HK-2 (cell line): ENCODE measurements around the gene USP17L29.
"Not testable (repeated sequence)": the region's sequence is repeated elsewhere in the genome, so short reads cannot be mapped to it uniquely, and the experiment has no call there.

Source experiments
- DNase-seq: peaks from one replicate; pipeline ENCODE4 v3.0.0-alpha.2; 2018; ENCODE audit not compliant: unreplicated experiment

Gene USP17L29, protein sequence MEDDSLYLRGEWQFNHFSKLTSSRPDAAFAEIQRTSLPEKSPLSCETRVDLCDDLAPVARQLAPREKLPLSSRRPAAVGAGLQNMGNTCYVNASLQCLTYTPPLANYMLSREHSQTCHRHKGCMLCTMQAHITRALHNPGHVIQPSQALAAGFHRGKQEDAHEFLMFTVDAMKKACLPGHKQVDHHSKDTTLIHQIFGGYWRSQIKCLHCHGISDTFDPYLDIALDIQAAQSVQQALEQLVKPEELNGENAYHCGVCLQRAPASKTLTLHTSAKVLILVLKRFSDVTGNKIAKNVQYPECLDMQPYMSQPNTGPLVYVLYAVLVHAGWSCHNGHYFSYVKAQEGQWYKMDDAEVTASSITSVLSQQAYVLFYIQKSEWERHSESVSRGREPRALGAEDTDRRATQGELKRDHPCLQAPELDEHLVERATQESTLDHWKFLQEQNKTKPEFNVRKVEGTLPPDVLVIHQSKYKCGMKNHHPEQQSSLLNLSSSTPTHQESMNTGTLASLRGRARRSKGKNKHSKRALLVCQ

DNA sequence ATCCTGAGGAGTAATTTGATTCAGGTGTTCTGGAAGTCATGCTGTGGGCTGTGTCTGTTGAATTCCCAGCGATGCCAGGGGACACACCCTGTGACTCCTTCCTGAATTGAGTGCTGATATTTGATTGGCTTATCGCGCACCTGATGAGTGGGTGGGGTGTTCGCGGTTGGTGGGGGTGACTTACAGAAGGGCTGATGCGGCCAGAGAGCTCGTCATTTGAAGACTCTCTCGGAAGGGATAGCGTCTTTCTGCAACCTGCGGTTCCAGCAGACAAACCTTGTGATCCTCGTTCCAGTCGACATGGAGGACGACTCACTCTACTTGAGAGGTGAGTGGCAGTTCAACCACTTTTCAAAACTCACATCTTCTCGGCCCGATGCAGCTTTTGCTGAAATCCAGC is at the start of gene USP17L29:
USP17L29 (plus strand) TSS at position 301 of the 400 bp plus-strand sequence; CDS start at position 301, 0 bp downstream.
- not testable (repeated sequence) for DNase-seq

DNA sequence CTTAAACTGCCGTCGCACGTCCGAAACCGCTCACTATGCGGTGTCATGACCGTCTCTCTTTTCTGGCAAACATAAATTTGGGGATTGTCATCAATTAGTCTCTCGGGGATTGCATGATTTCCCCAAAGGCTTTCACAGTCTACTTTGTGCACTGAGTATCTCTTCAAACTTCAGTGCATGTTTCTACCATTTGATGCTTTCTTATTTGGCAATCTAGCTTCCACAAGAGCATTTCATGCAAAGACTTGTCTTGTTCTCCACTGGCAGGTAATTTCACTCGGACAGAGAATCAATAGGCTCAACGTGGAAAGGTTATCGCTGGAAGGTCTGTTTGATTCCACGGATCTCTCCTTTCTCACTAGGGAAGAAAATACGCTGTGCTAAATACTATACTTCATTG is 29.2 kb upstream of the USP17L29 start:
- DNase-seq, result not testable (repeated sequence)

DNA sequence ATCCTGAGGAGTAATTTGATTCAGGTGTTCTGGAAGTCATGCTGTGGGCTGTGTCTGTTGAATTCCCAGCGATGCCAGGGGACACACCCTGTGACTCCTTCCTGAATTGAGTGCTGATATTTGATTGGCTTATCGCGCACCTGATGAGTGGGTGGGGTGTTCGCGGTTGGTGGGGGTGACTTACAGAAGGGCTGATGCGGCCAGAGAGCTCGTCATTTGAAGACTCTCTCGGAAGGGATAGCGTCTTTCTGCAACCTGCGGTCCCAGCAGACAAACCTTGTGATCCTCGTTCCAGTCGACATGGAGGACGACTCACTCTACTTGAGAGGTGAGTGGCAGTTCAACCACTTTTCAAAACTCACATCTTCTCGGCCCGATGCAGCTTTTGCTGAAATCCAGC is 28.6 kb upstream of the USP17L29 start, which contains the start of gene USP17L24:
USP17L24 (plus strand) TSS at position 301 of the 400 bp plus-strand sequence; CDS start at position 301, 0 bp downstream.
- DNase-seq, result not testable (repeated sequence)

DNA sequence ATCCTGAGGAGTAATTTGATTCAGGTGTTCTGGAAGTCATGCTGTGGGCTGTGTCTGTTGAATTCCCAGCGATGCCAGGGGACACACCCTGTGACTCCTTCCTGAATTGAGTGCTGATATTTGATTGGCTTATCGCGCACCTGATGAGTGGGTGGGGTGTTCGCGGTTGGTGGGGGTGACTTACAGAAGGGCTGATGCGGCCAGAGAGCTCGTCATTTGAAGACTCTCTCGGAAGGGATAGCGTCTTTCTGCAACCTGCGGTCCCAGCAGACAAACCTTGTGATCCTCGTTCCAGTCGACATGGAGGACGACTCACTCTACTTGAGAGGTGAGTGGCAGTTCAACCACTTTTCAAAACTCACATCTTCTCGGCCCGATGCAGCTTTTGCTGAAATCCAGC is 23.8 kb upstream of the USP17L29 start, which contains the start of gene USP17L25:
USP17L25 (plus strand) TSS at position 301 of the 400 bp plus-strand sequence; CDS start at position 301, 0 bp downstream.
- not testable (repeated sequence) for DNase-seq

DNA sequence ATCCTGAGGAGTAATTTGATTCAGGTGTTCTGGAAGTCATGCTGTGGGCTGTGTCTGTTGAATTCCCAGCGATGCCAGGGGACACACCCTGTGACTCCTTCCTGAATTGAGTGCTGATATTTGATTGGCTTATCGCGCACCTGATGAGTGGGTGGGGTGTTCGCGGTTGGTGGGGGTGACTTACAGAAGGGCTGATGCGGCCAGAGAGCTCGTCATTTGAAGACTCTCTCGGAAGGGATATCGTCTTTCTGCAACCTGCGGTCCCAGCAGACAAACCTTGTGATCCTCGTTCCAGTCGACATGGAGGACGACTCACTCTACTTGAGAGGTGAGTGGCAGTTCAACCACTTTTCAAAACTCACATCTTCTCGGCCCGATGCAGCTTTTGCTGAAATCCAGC is 19.1 kb upstream of the USP17L29 start, which contains the start of gene USP17L26:
USP17L26 (plus strand) TSS at position 301 of the 400 bp plus-strand sequence; CDS start at position 301, 0 bp downstream.
- not testable (repeated sequence) for DNase-seq

DNA sequence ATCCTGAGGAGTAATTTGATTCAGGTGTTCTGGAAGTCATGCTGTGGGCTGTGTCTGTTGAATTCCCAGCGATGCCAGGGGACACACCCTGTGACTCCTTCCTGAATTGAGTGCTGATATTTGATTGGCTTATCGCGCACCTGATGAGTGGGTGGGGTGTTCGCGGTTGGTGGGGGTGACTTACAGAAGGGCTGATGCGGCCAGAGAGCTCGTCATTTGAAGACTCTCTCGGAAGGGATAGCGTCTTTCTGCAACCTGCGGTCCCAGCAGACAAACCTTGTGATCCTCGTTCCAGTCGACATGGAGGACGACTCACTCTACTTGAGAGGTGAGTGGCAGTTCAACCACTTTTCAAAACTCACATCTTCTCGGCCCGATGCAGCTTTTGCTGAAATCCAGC is 14.3 kb upstream of the USP17L29 start, which contains the start of gene USP17L5:
USP17L5 (plus strand) TSS at position 301 of the 400 bp plus-strand sequence; CDS start at position 301, 0 bp downstream.
- not testable (repeated sequence) for DNase-seq

DNA sequence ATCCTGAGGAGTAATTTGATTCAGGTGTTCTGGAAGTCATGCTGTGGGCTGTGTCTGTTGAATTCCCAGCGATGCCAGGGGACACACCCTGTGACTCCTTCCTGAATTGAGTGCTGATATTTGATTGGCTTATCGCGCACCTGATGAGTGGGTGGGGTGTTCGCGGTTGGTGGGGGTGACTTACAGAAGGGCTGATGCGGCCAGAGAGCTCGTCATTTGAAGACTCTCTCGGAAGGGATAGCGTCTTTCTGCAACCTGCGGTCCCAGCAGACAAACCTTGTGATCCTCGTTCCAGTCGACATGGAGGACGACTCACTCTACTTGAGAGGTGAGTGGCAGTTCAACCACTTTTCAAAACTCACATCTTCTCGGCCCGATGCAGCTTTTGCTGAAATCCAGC is 9.6 kb upstream of the USP17L29 start, which contains the start of gene USP17L27:
USP17L27 (plus strand) TSS at position 301 of the 400 bp plus-strand sequence; CDS start at position 301, 0 bp downstream.
- not testable (repeated sequence) for DNase-seq

DNA sequence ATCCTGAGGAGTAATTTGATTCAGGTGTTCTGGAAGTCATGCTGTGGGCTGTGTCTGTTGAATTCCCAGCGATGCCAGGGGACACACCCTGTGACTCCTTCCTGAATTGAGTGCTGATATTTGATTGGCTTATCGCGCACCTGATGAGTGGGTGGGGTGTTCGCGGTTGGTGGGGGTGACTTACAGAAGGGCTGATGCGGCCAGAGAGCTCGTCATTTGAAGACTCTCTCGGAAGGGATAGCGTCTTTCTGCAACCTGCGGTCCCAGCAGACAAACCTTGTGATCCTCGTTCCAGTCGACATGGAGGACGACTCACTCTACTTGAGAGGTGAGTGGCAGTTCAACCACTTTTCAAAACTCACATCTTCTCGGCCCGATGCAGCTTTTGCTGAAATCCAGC is 4.8 kb upstream of the USP17L29 start, which contains the start of gene USP17L28:
USP17L28 (plus strand) TSS at position 301 of the 400 bp plus-strand sequence; CDS start at position 301, 0 bp downstream.
- not testable (repeated sequence) for DNase-seq

DNA sequence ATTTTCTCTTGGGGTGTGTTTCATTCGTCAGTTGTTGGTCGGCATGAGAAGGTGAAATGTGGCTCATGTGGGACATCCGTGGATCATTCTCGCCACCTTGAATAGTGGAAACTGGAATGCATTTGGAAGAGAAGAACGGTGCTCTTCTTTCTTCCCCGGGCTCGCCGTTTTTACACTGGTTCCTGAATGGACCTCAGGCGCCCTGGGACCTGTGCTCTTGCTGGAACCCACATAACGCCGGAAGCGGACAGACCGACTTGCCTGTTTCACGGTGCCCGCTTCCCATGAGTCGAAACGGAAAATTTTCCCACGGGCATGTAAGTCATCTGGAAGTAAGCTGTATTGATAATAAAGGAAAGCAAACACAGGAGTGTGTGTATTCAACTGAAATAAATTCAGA is 2.6 kb upstream of the USP17L29 start:
- not testable (repeated sequence) for DNase-seq

DNA sequence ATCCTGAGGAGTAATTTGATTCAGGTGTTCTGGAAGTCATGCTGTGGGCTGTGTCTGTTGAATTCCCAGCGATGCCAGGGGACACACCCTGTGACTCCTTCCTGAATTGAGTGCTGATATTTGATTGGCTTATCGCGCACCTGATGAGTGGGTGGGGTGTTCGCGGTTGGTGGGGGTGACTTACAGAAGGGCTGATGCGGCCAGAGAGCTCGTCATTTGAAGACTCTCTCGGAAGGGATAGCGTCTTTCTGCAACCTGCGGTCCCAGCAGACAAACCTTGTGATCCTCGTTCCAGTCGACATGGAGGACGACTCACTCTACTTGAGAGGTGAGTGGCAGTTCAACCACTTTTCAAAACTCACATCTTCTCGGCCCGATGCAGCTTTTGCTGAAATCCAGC is 9.4 kb downstream of the USP17L29 start, which contains the start of gene USP17L30:
USP17L30 (plus strand) TSS at position 301 of the 400 bp plus-strand sequence; CDS start at position 301, 0 bp downstream.
- DNase-seq, result not testable (repeated sequence)

DNA sequence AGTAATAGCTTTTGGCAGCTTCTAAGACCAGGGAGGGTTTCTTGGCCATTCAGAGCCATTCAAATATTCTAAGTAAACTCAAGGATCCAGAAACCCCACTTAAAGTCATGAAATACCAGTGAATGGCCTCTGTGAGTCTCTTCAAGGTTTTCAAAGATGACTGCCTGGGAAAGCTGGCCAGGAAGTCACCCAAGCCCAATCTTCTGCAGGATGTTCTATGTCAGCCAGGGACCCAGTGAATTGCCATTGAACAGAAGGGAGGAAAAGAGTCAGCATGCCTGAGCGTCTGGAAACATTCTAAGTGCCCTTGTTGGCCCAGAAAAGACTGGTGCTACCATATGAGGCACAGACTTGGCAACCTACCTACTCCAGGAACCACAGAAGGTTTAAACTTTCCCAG is 26.4 kb downstream of the USP17L29 start:
- not testable (repeated sequence) for DNase-seq

DNA sequence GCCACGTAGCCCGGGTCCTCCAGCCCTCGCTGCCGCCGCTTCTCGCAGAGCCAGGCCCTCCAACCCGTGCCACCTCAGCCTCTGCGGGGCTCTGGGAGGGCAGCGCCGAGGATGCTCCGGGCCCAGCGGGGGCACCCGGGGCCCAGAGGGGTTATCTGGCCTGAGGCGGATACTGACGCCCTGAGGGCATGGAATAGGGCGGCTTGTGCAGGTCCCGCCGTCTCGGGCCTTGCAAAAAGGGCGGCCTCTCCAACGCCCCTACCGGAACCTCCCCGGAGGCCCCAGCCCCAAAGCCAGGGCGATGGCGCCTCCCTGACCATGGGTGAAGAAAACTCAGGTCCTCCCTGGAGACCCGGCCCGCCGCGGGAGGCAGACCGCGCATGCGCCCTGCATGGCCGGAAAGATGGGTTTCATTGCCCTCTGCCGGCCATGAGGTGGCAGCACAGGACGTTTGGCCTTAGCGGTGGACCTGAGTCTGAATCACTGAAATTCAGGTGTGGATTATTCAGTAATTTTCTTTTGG is 27.6 kb downstream of the USP17L29 start:
- not testable (repeated sequence) for DNase-seq

DNA sequence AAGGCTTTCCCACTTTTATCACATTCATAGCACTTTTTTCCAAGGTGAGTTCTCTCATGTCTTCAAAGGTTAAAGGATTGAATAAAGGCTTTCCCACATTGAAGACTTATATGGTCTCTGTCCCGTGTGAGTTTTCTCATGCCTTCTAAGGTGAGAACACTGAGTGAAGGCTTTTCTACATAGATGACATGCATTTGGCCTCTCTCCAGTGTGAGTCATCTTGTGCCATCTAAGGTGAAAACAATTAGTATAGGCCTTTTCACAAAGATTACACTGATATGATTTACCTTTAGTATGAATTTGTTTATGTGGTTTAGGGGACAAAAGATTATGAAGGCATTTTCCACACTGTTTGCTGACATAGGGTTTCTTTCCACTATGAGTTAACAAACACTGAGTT is 30.7 kb downstream of the USP17L29 start:
- no peak for DNase-seq

DNA sequence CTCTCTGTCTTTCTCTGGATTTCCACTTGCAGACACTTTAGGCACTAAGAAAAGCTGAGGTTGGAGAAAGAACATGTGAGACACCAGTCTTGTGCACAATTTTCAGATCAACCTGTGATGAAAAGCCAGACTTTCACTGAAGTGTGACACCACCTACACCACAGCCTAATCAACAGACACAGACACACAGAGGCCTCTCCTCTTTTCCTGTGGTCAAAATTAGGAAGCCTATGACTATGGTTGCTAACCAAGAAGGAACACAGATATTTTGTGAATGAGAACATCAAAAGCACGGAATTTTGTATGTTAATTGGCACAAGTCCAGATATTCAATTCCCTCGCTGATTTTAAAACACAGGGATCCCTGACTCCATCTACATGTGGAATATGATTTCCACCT is 35.6 kb downstream of the USP17L29 start:
- not testable (repeated sequence) for DNase-seq
